Epithelial cell of proximal tubule (primary cell): ENCODE results near the gene PDCD1. TPM values are rescaled to one million over a fixed set of nuclear protein-coding genes. Genes with fewer than 3 reads are reported as not detected.

Experiments used
- DNase-seq: peaks from one replicate; pipeline ENCODE4 v3.0.0-alpha.2; 2011; ENCODE audit warnings: low read depth
- H3K4me3 ChIP-seq: 2 replicates; pipeline ENCODE4 v1.5.1; 2011; ENCODE audit warnings: low read depth, mild to moderate bottlenecking, low read length
- CTCF ChIP-seq: conservative IDR thresholded peaks from 2 replicates; pipeline ENCODE4 v1.5.1; 2012; ENCODE audit warnings: low read depth, mild to moderate bottlenecking, low read length
- total RNA-seq: library from RNA; depleted of rRNA; stranded (reverse); fragments of >200 nt; gene quantifications from 2 replicates; pipeline ENCODE4 v1.2.3, GENCODE V29; 2015

PDCD1 gene
- total RNA-seq, 1 donor from 2014 or later: 0.92 TPM

DNA sequence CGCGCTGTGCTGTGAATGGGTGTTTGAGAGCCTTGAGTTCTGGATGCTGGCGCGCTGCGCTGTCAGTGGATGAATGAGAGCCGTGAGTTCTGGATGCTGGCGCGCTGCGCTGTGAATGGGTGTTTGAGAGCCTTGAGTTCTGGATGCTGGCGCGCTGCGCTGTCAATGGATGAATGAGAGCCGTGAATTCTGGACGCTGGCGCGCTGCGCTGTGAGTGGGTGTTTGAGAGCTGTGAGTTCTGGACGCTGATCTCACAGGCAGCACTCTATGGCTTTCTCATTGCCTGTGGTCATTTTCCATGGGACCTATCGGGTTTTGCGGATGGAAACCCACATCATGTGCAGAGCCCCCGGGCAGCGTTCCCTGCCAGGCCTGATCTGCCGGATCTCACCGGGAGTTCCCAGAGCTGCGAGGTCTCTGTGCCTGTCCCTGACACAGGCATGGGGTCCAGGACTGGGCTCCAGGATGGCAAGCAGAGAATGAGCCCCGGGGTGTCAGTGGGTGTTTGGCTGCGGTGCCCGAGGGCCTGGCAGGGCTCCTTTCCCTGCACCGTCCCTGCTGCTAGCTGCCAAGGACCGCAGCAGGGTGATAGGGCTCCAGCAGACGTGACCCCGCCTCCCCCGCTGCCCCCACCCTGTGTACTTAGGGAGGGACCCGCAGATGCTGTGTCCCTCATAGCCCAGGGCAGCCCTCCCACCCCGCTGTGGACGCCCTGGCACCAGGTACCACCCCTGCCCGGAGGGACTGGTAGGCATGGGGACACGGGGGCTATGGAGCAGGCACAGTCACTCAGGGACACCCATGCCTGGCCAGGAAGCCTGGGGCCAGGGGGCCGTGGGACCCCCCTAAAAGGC lies 9.7 kb downstream of the PDCD1 start:
- no peak overlapping the region for H3K4me3 ChIP-seq
- DNase-seq: no peak
- TF ChIP-seq CTCF: no peak

DNA sequence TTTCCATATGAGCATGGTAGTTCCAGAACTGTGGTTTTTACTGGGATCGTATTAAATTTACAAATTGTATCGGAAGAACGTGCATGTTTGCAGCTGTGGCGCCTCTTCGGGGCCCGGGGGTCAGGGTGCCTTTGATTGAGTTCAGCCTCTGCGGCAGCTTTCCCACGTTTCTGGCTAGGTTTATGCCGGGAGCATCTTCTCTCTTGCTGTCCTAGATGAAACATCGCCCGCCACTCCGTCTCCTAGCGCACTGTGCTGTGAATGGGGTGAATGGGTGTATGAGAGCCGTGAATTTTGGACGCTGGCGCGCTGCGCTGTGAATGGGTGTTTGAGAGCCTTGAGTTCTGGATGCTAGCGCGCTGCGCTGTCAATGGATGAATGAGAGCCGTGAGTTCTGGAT lies 12.3 kb downstream of the PDCD1 start:
- no peak for DNase-seq
- no peak for TF ChIP-seq CTCF
- H3K4me3 ChIP-seq: no peak overlapping the region

- DNase-seq: no peak
- no peak overlapping the region for H3K4me3 ChIP-seq
- TF ChIP-seq CTCF: no peak
Observed at GRCh38 chr2:241844831-241845578, 13.7 kb downstream of the PDCD1 start.

DNA sequence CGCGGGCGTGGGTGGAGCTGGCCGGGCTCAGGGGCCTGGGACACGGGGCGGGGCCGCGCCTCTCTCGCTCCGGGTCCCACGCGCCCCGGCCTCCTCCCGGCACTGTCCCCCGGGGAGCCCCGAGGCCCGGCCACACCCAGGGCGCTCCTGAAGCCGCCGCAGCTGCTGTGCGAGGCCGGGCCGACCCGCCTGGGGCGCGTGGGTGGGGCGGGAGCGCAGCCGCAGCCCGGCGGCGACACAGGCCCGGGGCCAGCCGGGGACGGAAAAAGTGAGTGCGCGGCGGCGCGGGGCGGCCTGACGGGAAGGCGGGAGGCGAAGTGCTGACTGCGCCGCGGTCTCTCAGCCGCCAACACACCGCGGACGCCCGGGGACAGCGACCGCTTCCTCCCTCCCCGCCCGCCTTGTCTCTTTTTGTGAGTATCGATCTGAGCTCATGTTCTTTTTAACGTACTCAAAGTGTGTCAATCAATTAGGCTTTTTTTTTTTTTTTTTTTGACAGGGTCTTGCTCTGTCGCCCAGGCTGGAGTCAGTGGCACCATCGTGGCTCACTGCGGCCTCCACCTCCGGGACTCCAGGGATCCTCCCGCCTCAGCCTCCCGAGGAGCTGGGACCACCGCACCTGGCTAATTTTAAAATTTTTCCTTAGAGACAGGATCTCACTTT lies 14.5 kb downstream of the PDCD1 start:
- TF ChIP-seq CTCF: no peak
- H3K4me3 ChIP-seq: peak overlapping the region; percentile 26
- no peak for DNase-seq

GRCh38 chr2:241843321-241844065 lies 15.2 kb downstream of the PDCD1 start:
- no peak overlapping the region for H3K4me3 ChIP-seq
- no peak for DNase-seq
- TF ChIP-seq CTCF: no peak

DNA sequence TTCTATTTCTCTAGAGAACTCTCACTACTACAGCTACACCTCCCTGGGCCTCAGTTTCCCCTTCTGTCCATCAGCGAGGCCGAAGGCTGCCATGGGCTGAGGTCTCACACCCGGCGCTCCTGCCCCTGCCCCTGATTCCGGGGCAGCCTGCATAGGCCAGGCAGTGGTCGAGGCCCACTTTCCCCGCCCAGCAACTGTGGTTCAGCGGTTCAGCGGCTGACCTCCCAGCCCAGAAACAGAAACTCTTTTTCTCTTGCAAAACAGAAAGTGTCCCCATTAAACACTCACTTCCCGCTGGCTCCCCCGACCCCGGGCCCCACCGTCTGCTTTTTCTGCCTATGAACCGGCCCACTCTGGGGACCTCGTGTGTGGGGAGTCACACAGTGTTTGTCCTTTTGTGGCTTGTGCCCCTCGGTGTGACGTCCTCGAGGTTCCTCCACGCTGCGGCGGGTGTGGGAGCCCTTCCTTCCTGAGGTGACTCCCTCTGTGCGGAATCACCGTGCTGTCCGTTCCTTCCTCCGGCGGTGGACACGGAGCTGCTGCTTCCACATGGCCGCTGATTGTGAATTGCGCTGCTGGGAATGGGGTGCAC lies 16.0 kb downstream of the PDCD1 start:
- no peak overlapping the region for H3K4me3 ChIP-seq
- no peak for TF ChIP-seq CTCF
- no peak for DNase-seq
